Measurements from ENCODE around the gene ATP6V0E2.
A peak's percentile ranks its signal among the peaks of the same experiment; 100 is the strongest.

ATP6V0E2 gene

DNA sequence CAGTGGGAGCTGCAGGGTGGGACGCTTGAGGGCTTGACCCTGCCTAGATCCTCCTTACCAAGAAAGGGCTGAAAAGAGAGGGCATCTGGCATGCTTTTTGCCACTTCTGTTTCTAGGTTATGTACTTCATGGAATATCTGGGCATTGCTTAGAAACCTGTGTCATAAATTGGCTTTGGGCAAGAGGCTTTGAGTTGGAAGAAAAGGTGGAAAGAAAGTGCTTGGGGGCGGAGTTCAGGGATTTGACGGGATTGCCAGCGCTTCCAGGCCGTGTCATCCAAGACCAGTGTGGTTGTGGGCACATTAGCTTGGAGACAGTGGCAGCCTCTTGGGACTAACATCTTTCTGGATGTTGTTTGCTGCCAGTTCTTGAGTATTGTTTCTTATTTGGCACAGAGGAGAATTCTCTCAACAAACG is 34.8 kb upstream of the ATP6V0E2 start:
- no peak for DNase-seq

GRCh38 chr7:149839933-149840332 is 33.8 kb upstream of the ATP6V0E2 start:
- DNase-seq: no peak

DNA sequence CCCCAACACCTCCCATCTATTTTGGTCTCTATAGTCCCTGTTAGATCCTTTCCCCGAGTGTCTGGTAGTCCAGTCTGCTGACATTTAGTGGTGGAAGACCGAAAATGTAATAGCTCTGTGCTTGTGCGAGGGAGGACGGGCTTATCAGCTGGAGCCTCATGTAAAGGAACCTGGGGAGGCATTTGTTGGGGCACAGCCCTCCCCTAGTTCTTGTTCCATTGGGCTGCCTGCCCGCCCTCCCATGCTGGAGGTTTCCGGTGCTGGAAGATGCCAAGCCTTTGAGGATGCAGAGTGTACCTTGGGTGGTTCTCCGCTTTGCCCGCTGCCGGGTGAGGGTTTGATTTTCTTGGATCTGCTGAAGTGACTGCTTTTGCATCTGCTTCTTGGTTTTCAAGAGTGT is 30.2 kb upstream of the ATP6V0E2 start:
- no peak for DNase-seq

GRCh38 chr7:149844445-149844844 is 29.3 kb upstream of the ATP6V0E2 start:
- no peak for DNase-seq

GRCh38 chr7:149845257-149845980 is 28.4 kb upstream of the ATP6V0E2 start:
- DNase-seq: no peak

DNA sequence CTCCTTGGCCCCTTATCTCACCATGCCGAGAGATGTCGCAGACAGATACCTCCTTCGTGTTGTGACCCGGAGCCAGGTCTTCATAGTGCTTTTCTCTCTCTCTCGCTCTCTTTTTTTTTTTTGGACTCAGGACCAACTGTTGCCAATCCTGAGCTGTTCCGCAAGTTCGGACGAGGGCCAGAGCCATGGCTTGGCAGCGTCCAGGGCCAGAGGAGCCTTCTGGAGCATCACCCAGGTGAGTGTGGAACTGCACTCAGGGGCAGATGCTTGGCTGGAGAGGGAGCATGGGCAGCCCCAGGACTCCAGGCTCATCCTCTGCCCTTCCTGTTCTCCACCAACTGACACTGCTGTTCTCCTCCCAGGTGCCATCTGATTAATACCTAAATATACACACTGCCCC is 27.7 kb upstream of the ATP6V0E2 start:
- DNase-seq: no peak

DNA sequence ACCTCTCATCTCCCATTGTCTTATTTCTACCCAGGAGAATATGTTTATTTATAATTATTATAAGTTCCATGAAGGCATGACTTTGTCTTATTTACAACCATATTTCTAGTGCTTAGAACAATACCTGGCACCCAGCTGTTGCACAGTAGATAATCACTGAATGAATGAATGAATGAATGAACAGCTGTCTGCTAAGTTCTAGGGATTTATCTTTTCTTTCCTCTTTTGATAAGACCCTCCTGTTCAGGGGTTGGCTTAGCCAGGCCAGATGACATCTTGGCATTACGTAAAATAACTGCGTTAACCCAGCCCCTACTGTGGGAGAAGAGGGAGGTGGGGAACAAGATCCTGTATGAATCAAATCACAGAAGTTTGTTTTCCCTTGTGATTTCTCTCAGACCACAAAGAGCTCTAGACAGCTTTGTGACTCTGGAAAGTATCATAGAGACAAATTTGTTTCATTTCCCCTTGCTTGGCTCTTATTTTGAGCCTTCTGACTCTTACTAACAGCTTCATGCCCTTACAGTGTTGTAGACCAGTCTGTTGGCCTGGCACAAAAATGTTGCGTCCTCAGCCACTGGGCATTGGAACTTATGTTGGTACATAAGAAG is 27.2 kb upstream of the ATP6V0E2 start:
- no peak for DNase-seq

- no peak for DNase-seq
Observed at GRCh38 chr7:149849174-149849573, 24.6 kb upstream of the ATP6V0E2 start.

DNA sequence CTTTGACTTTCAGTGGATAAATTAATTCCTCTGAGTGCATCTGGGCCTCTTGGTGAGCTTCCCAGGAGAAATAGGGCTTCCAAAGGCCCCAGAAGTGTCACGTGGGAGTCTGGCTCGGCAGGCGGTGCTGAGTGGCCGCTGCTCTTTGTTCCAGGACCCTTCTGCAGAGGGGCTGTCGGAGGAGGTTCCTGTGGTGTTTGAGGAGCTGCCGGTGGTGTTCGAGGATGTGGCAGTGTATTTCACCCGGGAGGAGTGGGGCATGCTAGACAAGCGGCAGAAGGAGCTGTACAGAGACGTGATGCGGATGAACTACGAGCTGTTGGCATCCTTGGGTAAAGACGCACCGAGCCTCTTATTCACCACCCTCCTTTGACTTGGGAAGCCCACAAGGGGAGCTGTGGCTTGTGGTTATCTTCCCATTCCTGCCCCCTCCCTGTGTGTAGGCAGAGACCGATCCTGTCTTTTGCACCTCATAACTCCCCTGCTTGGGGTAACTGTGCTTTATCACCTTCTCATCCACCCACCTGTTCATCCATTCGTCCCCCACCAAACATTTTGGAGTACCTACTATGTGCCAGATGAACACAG is 23.7 kb upstream of the ATP6V0E2 start:
- DNase-seq: no peak

DNA sequence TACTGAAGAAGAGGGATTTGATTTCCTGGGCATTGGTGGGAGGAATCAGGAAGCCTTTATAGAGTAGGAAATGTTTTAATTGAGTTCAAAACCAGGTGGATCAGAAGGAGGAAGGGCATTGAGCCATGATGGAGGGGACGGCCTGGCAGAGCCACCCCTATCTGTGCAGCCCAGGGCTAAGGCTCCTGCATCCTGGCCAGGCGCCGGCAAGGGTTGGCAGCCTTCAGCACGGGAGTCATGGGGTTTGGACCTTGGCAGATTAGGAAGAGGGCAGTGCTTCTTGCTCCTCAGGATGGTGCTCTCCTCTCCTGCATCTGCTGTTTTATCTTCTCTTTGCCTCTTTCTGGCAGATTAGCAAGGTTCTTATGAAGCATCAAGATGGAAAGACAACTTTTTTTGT is 23.1 kb upstream of the ATP6V0E2 start:
- no peak for DNase-seq

DNA sequence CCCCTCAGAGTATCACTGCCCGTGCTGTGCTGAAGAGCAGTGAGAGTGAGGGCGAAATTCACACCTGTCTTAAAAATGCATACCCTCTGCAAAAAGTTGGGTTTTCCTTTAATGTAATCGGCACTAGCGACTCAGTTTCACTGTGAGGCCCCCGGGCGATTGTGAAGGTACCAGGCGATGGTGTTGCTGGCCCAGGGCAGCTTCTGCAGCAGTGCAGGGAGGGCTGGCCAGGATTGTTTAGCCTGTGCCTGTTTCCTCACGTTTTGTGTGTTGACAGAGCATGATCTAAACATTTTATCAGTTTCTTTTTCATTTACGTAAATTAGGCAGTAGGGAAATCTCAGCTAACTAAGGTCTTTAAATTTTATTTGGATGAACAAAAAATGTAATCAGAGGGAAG is 22.3 kb upstream of the ATP6V0E2 start:
- no peak for DNase-seq

GRCh38 chr7:149853157-149853556 is 20.6 kb upstream of the ATP6V0E2 start:
- no peak for DNase-seq

DNA sequence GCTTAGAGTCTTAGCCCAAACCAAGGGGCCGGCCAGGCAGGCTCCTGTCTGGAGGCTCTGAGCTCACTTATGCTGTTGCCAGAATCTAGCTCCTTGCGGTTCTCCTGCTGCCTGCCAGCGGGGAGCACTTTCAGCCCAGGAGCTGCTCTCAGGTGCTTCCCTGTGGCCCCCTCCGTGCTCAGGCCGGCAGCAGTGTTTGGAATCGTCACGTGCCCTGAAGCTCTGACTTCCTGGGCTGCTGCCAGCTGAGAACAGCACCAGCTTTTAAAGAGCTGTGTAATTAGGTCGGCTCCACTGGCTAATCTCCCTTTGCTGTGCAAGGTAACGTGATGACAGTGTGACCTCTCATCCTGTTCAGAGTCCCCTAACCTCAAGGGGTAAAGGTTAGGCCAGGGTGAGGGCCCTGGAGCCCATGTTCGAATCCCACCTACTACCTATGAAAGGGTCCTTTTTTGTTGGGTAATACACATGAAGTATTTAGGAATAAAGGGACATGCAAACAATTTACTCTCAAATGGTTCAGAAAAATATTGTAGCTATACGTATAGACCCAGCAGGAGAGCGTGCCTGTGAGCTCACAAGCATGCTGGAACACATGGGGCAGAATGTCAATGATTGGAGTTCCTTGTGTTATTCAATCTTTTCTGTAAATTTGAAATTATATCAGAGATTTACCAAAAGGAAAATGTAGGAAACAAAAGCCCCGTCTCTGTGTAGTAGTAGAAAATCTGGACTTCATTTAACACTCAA is 19.0 kb upstream of the ATP6V0E2 start:
- DNase-seq: peak; percentile 89

DNA sequence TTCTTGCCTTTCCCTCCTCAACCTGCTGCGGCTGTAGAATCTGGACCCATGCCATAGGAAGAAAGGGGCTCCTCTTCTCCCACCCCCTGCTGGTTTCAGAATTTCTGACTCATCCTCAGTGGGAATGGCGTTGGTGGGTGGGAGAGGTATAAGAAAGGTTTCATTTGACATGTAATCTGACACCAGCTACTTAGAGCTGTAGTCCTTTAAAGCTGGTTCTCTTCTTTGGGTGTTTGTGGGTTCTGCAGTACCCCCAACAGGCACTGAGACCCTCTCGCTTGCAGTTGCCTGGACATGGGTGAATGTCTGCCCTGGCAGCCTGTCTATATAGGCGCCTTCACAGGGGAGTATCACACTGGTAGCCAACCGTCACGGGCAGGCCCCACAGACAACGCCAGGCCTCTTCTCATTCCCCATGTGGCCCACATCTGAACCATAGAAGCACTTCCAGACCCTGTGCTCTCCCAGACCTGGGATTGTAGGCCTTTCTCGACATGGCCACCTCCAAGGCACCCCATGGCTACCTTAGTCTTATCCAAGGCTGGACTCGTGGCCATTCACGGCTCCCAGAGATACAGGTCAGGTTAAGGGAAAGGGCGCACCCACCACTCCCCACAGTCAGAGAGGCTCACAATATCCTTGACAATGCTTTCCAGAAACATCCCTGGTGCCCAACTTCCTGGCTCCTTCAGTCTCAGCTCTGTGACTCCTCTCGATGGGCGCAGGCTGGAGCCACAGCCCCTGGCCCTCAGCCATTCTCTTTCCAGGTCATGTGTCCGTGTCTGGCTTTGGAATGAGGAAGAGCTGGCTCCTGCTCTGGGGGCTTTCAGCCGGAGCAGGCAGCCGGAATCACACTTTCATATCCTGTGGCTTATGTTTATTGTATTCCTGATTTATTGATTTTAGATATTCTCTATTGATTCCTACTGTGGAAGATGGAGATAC is 18.1 kb upstream of the ATP6V0E2 start:
- DNase-seq: no peak

DNA sequence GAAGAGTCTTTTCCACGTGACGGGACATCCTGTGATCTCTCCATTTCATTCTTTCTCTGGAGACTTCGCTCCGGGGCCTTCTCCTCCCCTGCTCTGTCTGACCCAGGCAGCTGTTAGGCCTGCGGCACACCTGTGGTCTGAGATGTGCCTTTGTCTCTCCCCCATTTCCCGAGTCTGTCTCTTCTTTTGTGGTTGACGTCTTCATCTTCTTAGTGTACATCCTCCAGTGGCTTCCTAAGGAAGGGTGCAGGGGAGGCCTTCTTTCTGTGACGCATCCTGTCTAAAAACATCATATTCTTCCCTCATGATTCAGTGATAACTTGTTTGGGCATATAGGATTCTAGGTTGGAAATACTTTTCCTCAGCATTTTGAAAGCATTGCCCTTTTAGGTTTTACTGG is 17.2 kb upstream of the ATP6V0E2 start:
- no peak for DNase-seq

- no peak for DNase-seq
Observed at GRCh38 chr7:149859369-149859768, 14.4 kb upstream of the ATP6V0E2 start.

DNA sequence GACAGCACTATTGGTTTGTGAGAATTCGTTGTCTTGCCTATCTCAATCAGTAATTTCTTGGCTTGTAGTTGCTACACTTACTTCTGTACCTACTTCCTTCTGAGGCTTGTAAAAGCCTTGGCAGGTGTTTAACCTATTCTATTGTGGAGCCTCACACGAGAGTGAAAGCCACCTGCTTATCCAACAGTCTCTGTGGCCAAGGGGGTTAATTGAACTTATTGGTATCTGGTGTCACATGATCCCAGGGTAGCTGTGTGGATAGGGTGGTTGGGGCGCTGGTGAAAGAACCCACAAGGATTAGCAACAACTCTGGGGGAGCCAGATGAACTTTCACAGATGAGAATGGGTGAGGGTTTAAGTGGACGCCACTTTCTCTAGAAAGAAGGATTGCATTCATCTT is 13.9 kb upstream of the ATP6V0E2 start:
- DNase-seq: no peak

DNA sequence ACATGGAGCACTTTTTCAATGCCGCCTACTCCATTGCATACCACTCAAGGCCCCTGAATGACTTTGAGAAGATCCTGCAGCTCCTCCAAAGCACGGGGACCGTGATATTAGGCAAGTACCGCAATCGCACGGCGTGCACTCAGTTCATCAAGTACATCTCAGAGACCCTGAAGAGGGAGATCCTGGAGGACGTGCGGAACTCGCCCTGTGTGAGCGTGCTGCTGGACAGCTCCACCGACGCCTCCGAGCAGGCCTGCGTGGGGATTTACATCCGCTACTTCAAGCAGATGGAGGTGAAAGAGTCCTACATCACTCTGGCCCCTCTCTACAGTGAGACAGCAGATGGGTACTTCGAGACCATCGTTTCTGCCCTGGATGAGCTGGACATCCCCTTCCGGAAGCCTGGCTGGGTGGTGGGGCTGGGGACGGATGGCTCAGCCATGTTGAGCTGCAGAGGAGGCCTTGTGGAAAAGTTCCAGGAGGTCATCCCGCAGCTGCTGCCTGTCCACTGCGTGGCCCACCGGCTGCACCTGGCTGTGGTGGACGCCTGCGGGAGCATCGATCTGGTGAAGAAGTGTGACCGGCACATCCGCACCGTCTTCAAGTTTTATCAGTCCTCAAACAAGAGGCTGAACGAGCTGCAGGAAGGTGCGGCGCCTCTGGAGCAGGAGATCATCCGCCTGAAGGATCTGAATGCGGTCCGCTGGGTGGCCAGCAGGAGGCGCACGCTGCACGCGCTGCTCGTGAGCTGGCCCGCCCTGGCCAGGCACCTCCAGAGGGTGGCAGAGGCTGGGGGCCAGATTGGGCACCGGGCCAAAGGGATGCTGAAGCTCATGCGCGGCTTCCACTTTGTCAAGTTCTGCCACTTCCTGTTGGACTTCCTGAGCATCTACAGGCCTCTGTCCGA is 12.7 kb upstream of the ATP6V0E2 start:
- DNase-seq: no peak

GRCh38 chr7:149861728-149862045 is 12.1 kb upstream of the ATP6V0E2 start:
- DNase-seq: no peak

- no peak for DNase-seq
Observed at GRCh38 chr7:149862156-149862555, 11.6 kb upstream of the ATP6V0E2 start.

DNA sequence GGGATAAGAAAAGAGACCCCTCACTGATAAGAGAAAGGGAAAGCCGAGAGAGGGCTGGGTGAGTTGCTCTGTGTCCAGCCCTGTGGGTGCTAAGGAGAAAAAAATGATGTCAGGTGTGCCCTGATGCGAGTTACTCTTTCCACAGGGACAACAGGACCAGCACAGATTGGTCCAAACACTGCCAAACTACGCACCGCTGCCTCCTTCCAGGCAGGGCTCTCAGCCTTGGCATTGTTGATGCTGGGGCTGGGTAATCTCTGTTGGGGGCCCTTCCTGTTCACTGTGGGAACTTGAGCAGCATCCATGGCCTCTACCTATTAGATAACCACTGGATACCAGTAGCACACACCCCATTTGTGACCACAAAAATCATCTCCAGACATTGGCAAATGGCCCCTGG is 10.3 kb upstream of the ATP6V0E2 start:
- DNase-seq: no peak

GRCh38 chr7:149864023-149864422 is 9.7 kb upstream of the ATP6V0E2 start:
- no peak for DNase-seq
